ENCODE measurements around the gene WFIKKN2.

Gene WFIKKN2

DNA sequence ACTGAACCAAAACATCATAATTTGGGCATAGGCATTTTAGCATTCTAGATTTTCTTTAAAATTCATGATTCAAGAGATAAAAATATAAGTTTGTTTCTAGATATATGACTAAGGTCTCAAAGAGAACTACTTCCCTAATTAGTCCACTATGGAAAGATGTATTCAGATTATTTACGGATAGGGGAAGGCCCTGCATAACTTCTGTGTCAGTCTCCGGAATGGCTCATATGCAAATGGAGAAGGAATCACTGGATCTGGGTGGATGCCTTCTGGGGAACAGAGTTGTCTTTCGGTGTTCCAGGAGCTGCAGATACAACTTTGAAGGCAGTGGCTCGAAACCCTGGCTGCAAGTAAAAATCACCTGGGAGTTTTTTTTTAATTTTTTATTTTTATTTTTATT, 17.1 kb upstream of the WFIKKN2 start:
- H3K27ac Mint-ChIP-seq, result no peak overlapping the region
- peaks cover 9% of the 10 kb centered on the region in 2 donors for H3K4me1 Mint-ChIP-seq (ENCODE audit: low read depth in 2 of 2)
- DNase-seq (no peak), ATAC-seq (replicated peaks) (no peak)
- no peaks in the 10 kb centered on the region for H3K9me3 Mint-ChIP-seq
- H3K36me3 Mint-ChIP-seq (ENCODE audit: insufficient read depth), result no peaks in the 10 kb centered on the region
- peaks cover 10 to 23% of the 10 kb centered on the region in 2 donors for H3K27me3 Mint-ChIP-seq
- H3K4me3 Mint-ChIP-seq, result no peak overlapping the region

- peaks cover 9% of the 10 kb centered on the region in 2 donors for H3K4me1 Mint-ChIP-seq (ENCODE audit: low read depth in 2 of 2)
- H3K36me3 Mint-ChIP-seq (ENCODE audit: insufficient read depth), result no peaks in the 10 kb centered on the region
- no peak overlapping the region for H3K4me3 Mint-ChIP-seq
- peaks cover 16 to 25% of the 10 kb centered on the region in 2 donors for H3K27me3 Mint-ChIP-seq
- H3K27ac Mint-ChIP-seq, result no peak overlapping the region
- ATAC-seq (replicated peaks) (no peak), DNase-seq (no peak)
- H3K9me3 Mint-ChIP-seq, result no peaks in the 10 kb centered on the region
Measured at GRCh38 chr17:50818921-50819657, 16.3 kb upstream of the WFIKKN2 start.

DNA sequence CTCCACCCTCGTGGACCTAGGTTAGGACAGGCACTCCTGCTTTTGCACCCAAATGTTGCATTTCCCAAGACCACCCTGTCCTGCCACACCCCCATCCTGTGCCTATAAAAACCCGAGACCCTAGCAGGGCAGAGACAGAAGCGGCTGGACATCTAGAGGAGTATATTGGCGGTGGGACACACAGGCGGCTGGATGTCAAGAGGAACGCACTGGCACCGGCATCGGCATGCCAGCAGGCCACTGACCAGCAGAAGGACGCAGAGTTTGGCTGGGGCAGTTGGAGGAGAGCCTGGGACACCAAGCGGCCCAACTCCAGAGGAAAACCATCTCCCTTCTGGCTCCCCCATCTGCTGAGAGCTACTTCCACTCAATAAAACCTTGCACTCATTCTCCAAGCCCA, 14.7 kb upstream of the WFIKKN2 start:
- no peaks in the 10 kb centered on the region for H3K36me3 Mint-ChIP-seq (ENCODE audit: insufficient read depth)
- no peak overlapping the region for H3K4me3 Mint-ChIP-seq
- ATAC-seq (replicated peaks) (no peak), DNase-seq (no peak)
- no peaks in the 10 kb centered on the region for H3K9me3 Mint-ChIP-seq
- peaks cover 16 to 20% of the 10 kb centered on the region in 2 donors for H3K27me3 Mint-ChIP-seq
- peaks cover 9% of the 10 kb centered on the region in 2 donors for H3K4me1 Mint-ChIP-seq (ENCODE audit: low read depth in 2 of 2)
- no peak overlapping the region for H3K27ac Mint-ChIP-seq

DNA sequence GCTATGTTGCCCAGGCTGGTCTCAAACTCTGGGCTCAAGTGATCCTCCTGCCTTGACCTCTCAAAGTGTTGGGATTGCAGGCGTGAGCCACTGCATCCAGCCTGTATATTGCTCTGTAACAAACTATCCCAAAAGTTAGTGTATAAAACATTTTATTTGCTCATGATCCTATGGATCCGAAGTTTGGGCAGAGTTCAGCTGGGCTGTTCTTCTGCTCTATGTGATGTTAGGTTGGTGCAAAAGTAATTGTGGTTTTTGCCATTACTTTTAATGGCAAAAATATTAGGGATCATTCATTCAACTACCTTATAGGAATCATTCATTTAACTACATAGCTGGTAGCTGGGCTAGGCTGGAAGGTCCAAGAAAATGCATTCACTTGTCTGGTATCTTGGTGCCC, 12.8 kb upstream of the WFIKKN2 start:
- DNase-seq (no peak), ATAC-seq (replicated peaks) (no peak)
- Mint-ChIP-seq H3K27me3 (peaks cover 7 to 11% of the 10 kb centered on the region in 2 donors), H3K36me3 (ENCODE audit: insufficient read depth) (no peaks in the 10 kb centered on the region), H3K9me3 (no peaks in the 10 kb centered on the region), H3K4me3 (no peak overlapping the region), H3K4me1 (ENCODE audit: low read depth in 2 of 2) (peaks cover 5 to 6% of the 10 kb centered on the region in 2 donors), H3K27ac (no peak overlapping the region)

DNA sequence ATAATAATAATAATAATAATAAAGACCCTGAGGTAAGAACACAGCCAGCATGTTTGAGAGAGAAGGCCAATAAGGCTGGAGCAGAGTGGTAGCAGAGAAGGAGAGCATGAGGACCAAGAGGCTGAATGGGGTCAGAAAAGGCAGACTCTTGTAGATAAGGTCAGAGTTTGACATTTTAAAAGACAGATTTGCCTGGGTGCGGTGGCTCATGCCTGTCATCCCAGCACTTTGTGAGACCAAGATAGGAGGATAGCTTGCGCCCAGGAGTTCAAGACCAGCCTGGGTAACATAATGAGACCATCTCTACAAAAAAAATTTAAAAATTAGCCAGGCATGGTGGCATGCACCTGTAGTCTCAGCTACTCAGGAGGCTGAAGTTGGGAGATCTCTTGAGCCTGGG, 11.0 kb upstream of the WFIKKN2 start:
- DNase-seq (no peak), ATAC-seq (replicated peaks) (no peak)
- no peak overlapping the region for H3K4me3 Mint-ChIP-seq
- H3K27me3 Mint-ChIP-seq, result peaks cover 18% of the 10 kb centered on the region in 2 donors
- no peak overlapping the region for H3K27ac Mint-ChIP-seq
- H3K4me1 Mint-ChIP-seq (ENCODE audit: low read depth in 2 of 2), result no peaks in the 10 kb centered on the region
- H3K36me3 Mint-ChIP-seq (ENCODE audit: insufficient read depth), result no peaks in the 10 kb centered on the region
- no peaks in the 10 kb centered on the region for H3K9me3 Mint-ChIP-seq

DNA sequence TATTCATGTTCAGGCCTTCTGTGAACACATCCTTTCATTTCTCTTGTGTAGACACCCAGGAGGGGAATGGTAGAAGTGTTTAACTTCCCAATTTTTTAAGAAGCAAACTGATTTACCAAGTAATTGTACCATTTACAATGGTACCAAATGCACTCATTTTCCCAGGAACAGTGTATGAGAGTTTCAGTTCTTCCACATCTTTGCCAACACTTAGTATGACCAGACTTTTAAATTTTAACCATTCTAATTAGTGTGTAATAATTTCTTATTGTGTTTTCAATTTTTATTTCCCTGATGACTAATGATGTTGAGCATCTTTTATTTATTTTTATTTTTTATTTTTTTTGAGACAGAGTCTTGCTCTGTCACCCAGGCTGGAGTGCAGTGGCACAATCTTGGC, 10.2 kb upstream of the WFIKKN2 start:
- ATAC-seq (replicated peaks) (no peak), DNase-seq (no peak)
- Mint-ChIP-seq H3K9me3 (no peaks in the 10 kb centered on the region), H3K4me1 (ENCODE audit: low read depth in 2 of 2) (no peaks in the 10 kb centered on the region), H3K36me3 (ENCODE audit: insufficient read depth) (no peaks in the 10 kb centered on the region), H3K27me3 (peaks cover 17 to 25% of the 10 kb centered on the region in 2 donors), H3K27ac (no peak overlapping the region), H3K4me3 (no peak overlapping the region)

GRCh38 chr17:50828508-50829170, 6.7 kb upstream of the WFIKKN2 start:
- Mint-ChIP-seq H3K4me1 (ENCODE audit: low read depth in 2 of 2) (no peaks in the 10 kb centered on the region), H3K27ac (no peak overlapping the region), H3K9me3 (no peaks in the 10 kb centered on the region), H3K27me3 (peaks cover 22 to 50% of the 10 kb centered on the region in 2 donors), H3K36me3 (ENCODE audit: insufficient read depth) (no peaks in the 10 kb centered on the region), H3K4me3 (no peak overlapping the region)
- DNase-seq (no peak), ATAC-seq (replicated peaks) (no peak)

GRCh38 chr17:50829332-50829731, 6.1 kb upstream of the WFIKKN2 start:
- H3K9me3 Mint-ChIP-seq, result no peaks in the 10 kb centered on the region
- ATAC-seq (replicated peaks), result no peak
- no peaks in the 10 kb centered on the region for H3K36me3 Mint-ChIP-seq (ENCODE audit: insufficient read depth)
- peaks cover 25 to 55% of the 10 kb centered on the region in 2 donors for H3K27me3 Mint-ChIP-seq
- no peak overlapping the region for H3K27ac Mint-ChIP-seq
- no peaks in the 10 kb centered on the region for H3K4me1 Mint-ChIP-seq (ENCODE audit: low read depth in 2 of 2)
- H3K4me3 Mint-ChIP-seq, result no peak overlapping the region
- no peak for DNase-seq

GRCh38 chr17:50830352-50830751, 5.0 kb upstream of the WFIKKN2 start:
- Mint-ChIP-seq H3K9me3 (no peaks in the 10 kb centered on the region), H3K4me3 (no peak overlapping the region), H3K36me3 (ENCODE audit: insufficient read depth) (peaks cover 4% of the 10 kb centered on the region), H3K4me1 (ENCODE audit: low read depth in 2 of 2) (peaks cover 0 to 5% of the 10 kb centered on the region in 2 donors), H3K27me3 (peaks cover 32 to 65% of the 10 kb centered on the region in 2 donors), H3K27ac (no peak overlapping the region)
- DNase-seq (no peak), ATAC-seq (replicated peaks) (no peak)

DNA sequence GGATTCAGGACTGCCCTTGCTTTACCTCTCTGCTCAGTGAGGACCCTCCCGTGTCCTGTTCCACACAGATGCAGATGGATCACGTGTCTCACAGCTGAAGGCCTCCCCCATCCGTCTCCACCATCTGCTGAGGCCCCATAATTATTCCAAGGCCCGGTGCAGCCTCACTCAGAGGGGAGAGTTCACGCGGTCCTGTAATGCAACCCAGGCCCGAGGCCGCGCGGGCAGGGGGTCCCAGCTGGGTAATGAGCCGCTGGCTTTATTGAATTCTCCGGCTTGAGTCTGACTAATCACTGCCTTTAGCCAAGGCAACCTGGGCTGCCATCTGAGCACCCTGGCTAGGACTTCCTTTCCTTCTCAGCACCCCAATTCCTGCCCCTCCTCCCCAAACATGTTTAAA, 4.4 kb upstream of the WFIKKN2 start:
- no peak overlapping the region for H3K4me3 Mint-ChIP-seq
- DNase-seq (no peak), ATAC-seq (replicated peaks) (no peak)
- peaks cover 4% of the 10 kb centered on the region for H3K36me3 Mint-ChIP-seq (ENCODE audit: insufficient read depth)
- peaks cover 39 to 71% of the 10 kb centered on the region in 2 donors for H3K27me3 Mint-ChIP-seq
- H3K4me1 Mint-ChIP-seq (ENCODE audit: low read depth in 2 of 2), result peaks cover 0 to 8% of the 10 kb centered on the region in 2 donors
- H3K9me3 Mint-ChIP-seq, result no peaks in the 10 kb centered on the region
- H3K27ac Mint-ChIP-seq, result peak overlapping the region in 1 of 2 donors; percentile 17

- Mint-ChIP-seq H3K4me1 (ENCODE audit: low read depth in 2 of 2) (peaks cover 0 to 8% of the 10 kb centered on the region in 2 donors), H3K36me3 (ENCODE audit: insufficient read depth) (peaks cover 4% of the 10 kb centered on the region), H3K4me3 (no peak overlapping the region), H3K27me3 (peaks cover 39 to 74% of the 10 kb centered on the region in 2 donors), H3K27ac (no peak overlapping the region), H3K9me3 (no peaks in the 10 kb centered on the region)
- ATAC-seq (replicated peaks), result no peak
- DNase-seq, result no peak
Measured at GRCh38 chr17:50831471-50831928, 3.9 kb upstream of the WFIKKN2 start.

DNA sequence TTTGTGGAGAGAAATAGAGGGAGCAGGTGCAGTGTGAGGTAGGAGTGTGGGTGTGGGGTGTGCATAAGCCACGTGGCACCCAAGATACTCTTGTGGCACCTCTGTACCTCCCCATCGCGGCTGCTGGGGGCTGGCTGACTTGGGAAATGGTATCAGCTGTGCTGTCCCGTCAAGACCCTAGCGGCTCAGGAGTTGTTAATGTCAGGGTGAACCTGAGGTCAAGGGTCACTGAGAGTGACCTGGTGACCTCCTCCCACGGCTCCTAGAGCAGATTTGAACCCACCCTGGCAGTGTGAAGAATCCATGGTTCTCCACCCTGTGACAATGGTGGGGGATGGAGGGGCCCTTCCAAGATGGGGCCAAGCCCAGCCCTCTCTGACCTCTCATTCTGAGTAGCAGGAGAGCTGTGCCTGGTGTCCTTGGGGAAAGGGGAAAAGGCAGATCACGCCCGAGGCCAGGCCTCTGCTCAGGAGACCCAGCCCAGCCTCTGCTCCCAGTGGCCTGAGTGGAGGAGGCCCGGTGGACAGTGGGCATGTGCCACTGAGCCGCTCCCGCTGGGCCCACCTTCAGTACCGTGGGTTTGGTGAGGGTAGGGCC, 3.0 kb upstream of the WFIKKN2 start:
- Mint-ChIP-seq H3K4me1 (ENCODE audit: low read depth in 2 of 2) (peaks cover 0 to 8% of the 10 kb centered on the region in 2 donors), H3K9me3 (no peaks in the 10 kb centered on the region), H3K27me3 (peaks cover 39 to 74% of the 10 kb centered on the region in 2 donors), H3K27ac (no peak overlapping the region), H3K4me3 (no peak overlapping the region), H3K36me3 (ENCODE audit: insufficient read depth) (peaks cover 7% of the 10 kb centered on the region)
- no peak for DNase-seq
- no peak for ATAC-seq (replicated peaks)

GRCh38 chr17:50832864-50833381, 2.5 kb upstream of the WFIKKN2 start:
- Mint-ChIP-seq H3K27me3 (peaks cover 39 to 70% of the 10 kb centered on the region in 2 donors), H3K4me1 (ENCODE audit: low read depth in 2 of 2) (peaks cover 0 to 8% of the 10 kb centered on the region in 2 donors), H3K4me3 (no peak overlapping the region), H3K27ac (no peak overlapping the region), H3K9me3 (no peaks in the 10 kb centered on the region), H3K36me3 (ENCODE audit: insufficient read depth) (peaks cover 7% of the 10 kb centered on the region)
- ATAC-seq (replicated peaks) (no peak), DNase-seq (no peak)
